HFFc6 (cell line): ENCODE measurements around the gene CSMD2. TPM values are rescaled to one million over a fixed set of nuclear protein-coding genes. Genes with fewer than 3 reads are reported as not detected.

ENCODE experiments used
- DNase-seq: peaks from one replicate; pipeline ENCODE4 v3.0.0-alpha.2; 2018
- H3K27ac Mint-ChIP-seq: 2 replicates; pipeline ENCODE4 v1.8.0; 2020; ENCODE audit warnings: mild to moderate bottlenecking, mixed read lengths
- H3K27me3 Mint-ChIP-seq: 2 replicates; pipeline ENCODE4 v1.8.0; 2021; ENCODE audit warnings: mild to moderate bottlenecking, moderate library complexity, mixed read lengths; ENCODE audit not compliant: insufficient read depth
- H3K36me3 Mint-ChIP-seq: 2 replicates; pipeline ENCODE4 v1.8.0; 2021; ENCODE audit warnings: low read depth, mixed read lengths
- H3K4me1 Mint-ChIP-seq: 2 replicates; pipeline ENCODE4 v1.8.0; 2020; ENCODE audit warnings: low read depth, mixed read lengths
- H3K4me3 Mint-ChIP-seq: 2 replicates; pipeline ENCODE4 v1.8.0; 2020; ENCODE audit warnings: mild to moderate bottlenecking, moderate library complexity, mixed read lengths
- H3K9me3 Mint-ChIP-seq: 2 replicates; pipeline ENCODE4 v1.8.0; 2020; ENCODE audit warnings: mild to moderate bottlenecking, mixed read lengths
- CTCF ChIP-seq: fragments of 200-600 bp; sonication (generic); IDR thresholded peaks from 2 replicates; pipeline ENCODE4 v1.5.0; 2021; ENCODE audit warnings: antibody characterized with exemption, mild to moderate bottlenecking
- total RNA-seq, 6 experiments: library from RNA; stranded (reverse); fragmentation: NEBNext Ultra II Directional; extraction: Animal tissue kit (Norgen Biotek cat#: 25700); gene quantifications; 2 replicates in 1 of 6; 3 replicates in 5 of 6; pipeline ENCODE4 v1.2.3, GENCODE V29; 2021

CSMD2 gene
- total RNA-seq, 6 experiments from 2014 or later, result 0.77 to 3.2 (median 1.2) TPM

- Mint-ChIP-seq H3K9me3 (no peaks in the 10 kb centered on the region), H3K27me3 (peaks cover 10% of the 10 kb centered on the region), H3K4me3 (no peak overlapping the region), H3K4me1 (no peaks in the 10 kb centered on the region), H3K27ac (no peak overlapping the region), H3K36me3 (no peaks in the 10 kb centered on the region)
- no peak for DNase-seq
- TF ChIP-seq CTCF, result no peak
These were observed 645.7 kb downstream of the CSMD2 start for GRCh38 chr1:33519240-33519884.

- DNase-seq, result no peak
- H3K27ac Mint-ChIP-seq, result no peak overlapping the region
- H3K36me3 Mint-ChIP-seq, result no peaks in the 10 kb centered on the region
- H3K9me3 Mint-ChIP-seq, result no peaks in the 10 kb centered on the region
- H3K27me3 Mint-ChIP-seq, result peaks cover 10% of the 10 kb centered on the region
- no peaks in the 10 kb centered on the region for H3K4me1 Mint-ChIP-seq
- TF ChIP-seq CTCF, result no peak
- no peak overlapping the region for H3K4me3 Mint-ChIP-seq
These were observed 647.3 kb downstream of the CSMD2 start for GRCh38 chr1:33517596-33518250.

- Mint-ChIP-seq H3K9me3 (no peaks in the 10 kb centered on the region), H3K36me3 (no peaks in the 10 kb centered on the region), H3K4me3 (no peak overlapping the region), H3K4me1 (no peaks in the 10 kb centered on the region), H3K27ac (no peak overlapping the region), H3K27me3 (peaks cover 8% of the 10 kb centered on the region)
- no peak for TF ChIP-seq CTCF
- no peak for DNase-seq
These were observed 648.0 kb downstream of the CSMD2 start for GRCh38 chr1:33516891-33517567.

- no peak overlapping the region for H3K27ac Mint-ChIP-seq
- no peaks in the 10 kb centered on the region for H3K4me1 Mint-ChIP-seq
- no peaks in the 10 kb centered on the region for H3K9me3 Mint-ChIP-seq
- no peak for TF ChIP-seq CTCF
- no peak overlapping the region for H3K4me3 Mint-ChIP-seq
- no peaks in the 10 kb centered on the region for H3K36me3 Mint-ChIP-seq
- DNase-seq, result no peak
- peaks cover 8% of the 10 kb centered on the region for H3K27me3 Mint-ChIP-seq
These were observed 648.6 kb downstream of the CSMD2 start for GRCh38 chr1:33516428-33516827.

- no peaks in the 10 kb centered on the region for H3K9me3 Mint-ChIP-seq
- H3K27me3 Mint-ChIP-seq, result peaks cover 10% of the 10 kb centered on the region
- no peak for DNase-seq
- no peaks in the 10 kb centered on the region for H3K4me1 Mint-ChIP-seq
- no peak overlapping the region for H3K4me3 Mint-ChIP-seq
- no peak for TF ChIP-seq CTCF
- no peak overlapping the region for H3K27ac Mint-ChIP-seq
- H3K36me3 Mint-ChIP-seq, result no peaks in the 10 kb centered on the region
These were observed 649.4 kb downstream of the CSMD2 start for GRCh38 chr1:33515607-33516006.
